CD4-positive, alpha-beta T cell treated with Interleukin-2 at 100 ng/mL for 4 hours (primary cell): Measurements from ENCODE around the gene ARHGAP6.

ENCODE experiments used
- DNase-seq: peaks from one replicate; pipeline ENCODE4 v3.0.0-alpha.2; 2020; ENCODE audit warnings: low spot score

The ARHGAP6 gene, protein sequence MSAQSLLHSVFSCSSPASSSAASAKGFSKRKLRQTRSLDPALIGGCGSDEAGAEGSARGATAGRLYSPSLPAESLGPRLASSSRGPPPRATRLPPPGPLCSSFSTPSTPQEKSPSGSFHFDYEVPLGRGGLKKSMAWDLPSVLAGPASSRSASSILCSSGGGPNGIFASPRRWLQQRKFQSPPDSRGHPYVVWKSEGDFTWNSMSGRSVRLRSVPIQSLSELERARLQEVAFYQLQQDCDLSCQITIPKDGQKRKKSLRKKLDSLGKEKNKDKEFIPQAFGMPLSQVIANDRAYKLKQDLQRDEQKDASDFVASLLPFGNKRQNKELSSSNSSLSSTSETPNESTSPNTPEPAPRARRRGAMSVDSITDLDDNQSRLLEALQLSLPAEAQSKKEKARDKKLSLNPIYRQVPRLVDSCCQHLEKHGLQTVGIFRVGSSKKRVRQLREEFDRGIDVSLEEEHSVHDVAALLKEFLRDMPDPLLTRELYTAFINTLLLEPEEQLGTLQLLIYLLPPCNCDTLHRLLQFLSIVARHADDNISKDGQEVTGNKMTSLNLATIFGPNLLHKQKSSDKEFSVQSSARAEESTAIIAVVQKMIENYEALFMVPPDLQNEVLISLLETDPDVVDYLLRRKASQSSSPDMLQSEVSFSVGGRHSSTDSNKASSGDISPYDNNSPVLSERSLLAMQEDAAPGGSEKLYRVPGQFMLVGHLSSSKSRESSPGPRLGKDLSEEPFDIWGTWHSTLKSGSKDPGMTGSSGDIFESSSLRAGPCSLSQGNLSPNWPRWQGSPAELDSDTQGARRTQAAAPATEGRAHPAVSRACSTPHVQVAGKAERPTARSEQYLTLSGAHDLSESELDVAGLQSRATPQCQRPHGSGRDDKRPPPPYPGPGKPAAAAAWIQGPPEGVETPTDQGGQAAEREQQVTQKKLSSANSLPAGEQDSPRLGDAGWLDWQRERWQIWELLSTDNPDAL (N-terminal part only)

DNA sequence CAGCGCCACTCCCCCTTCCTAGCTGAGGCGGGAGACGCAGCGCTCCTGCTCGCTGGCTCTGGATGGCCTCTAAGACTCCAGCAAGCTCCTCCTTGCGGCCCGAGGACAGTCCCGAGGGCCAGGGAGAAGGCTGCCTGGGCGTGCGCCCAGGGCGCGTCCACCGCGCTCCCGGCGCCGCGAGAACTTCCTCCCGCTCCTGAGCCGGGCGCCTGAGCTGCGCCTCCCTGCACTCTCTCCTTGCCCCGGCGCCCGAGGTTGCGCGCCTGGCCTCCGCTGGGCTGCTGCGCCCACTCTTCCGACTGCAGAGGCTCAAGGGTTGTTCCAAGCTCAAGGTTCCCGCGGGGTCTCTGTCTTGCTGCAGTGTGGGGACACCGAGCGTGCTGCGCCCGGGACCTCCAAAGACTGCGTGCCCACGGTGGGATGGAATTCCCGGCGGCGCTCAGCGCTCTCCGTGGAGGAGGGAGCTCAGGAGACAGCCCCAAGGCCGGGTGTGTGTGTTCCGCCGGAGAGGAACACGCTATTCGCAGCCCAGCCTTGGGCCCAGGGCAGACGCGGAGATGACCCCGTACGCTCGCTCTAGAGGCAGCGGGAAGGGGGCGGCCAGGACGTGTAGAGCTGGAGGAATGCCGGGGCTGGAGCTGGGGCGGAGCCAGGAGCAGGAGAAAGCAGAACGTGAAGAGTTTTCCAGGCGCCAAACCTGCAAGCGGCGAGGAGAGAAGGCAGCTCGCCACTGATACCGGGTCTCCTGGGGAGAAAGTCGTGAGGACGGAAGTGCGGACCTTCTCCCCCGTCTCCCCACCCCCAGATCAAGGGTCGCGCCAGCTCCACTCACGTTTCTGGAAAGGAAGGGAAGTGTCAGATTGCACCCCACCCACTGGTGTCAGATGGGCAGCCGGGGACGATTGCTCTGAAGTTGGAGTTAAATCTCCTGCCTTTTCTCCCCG is at the start of gene ARHGAP6:
Gene ARHGAP6 (minus strand): TSS at position 753 of the 944 bp plus-strand sequence. CDS start 1,092 bp downstream, outside the sequence.
- DNase-seq, result no peak

DNA sequence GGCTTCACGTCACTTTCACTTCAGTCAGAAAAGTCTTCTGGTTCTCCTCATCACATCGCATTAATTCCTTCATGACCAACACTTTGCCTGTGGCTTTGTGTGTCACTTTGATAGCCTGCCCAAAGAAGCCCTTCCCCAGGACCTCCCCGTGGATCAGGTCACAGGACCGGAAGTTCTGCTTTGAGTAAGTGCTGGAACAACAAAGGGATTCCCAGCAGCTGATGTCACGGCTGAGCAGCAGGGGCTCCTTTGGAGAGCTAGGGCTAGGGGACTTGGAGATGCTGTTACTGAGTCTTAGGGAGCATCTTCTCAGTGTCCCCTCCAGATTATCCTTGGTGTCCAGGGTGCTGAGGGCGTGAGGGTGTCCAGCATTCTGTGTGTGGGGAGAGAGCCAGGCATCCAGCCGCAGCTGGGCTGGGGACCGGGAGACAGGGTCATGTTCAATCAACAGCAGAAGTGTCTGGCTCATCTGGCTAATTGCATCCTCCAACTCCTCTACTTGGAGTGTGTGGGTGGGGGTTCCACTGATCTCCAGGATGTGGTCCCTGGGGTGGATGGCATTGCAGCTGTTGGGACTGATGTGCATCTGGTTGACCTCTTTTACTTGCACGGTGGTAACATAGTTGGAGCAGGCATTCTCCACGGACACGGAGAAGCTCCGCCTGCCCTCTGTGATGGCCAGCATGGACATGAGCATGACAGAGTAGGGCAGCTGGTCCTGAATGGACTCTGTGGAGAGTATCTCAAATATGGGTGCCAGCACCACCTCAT is 39.2 kb upstream of the ARHGAP6 start:
- no peak for DNase-seq

- DNase-seq, result no peak
Measured at GRCh38 chrX:11703855-11704254, 38.1 kb upstream of the ARHGAP6 start.

- DNase-seq, result no peak
Measured at GRCh38 chrX:11702965-11703631, 37.4 kb upstream of the ARHGAP6 start.

DNA sequence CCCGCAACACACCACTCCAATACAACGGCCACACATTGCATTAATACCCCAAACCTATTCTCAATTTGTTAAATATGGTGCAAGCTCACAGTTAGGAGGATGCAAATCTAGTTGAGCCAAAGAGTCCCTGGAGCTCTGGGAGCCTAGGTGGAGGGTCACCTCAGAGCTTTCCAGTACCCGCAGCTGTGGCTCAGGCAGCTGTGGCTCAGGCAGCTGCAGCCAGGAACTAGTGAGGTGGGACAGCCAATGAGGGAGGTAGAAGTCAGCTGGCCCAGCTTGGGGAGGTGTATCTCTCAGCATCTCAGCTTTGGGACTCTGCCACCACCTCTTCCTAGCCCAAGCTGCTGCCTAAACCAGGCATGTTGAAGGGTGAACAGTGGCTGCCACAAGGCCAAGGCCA is 36.7 kb upstream of the ARHGAP6 start:
- no peak for DNase-seq

- no peak for DNase-seq
Measured at GRCh38 chrX:11698702-11699101, 33.0 kb upstream of the ARHGAP6 start.

- DNase-seq, result no peak
Measured at GRCh38 chrX:11688201-11688600, 22.5 kb upstream of the ARHGAP6 start.

GRCh38 chrX:11687157-11687556 is 21.4 kb upstream of the ARHGAP6 start:
- no peak for DNase-seq

GRCh38 chrX:11683057-11683456 is 17.3 kb upstream of the ARHGAP6 start:
- DNase-seq, result no peak

- no peak for DNase-seq
Measured at GRCh38 chrX:11678158-11678557, 12.4 kb upstream of the ARHGAP6 start.

- no peak for DNase-seq
Measured at GRCh38 chrX:11672213-11672612, 6.5 kb upstream of the ARHGAP6 start.

GRCh38 chrX:11670316-11670715 is 4.6 kb upstream of the ARHGAP6 start:
- no peak for DNase-seq

DNA sequence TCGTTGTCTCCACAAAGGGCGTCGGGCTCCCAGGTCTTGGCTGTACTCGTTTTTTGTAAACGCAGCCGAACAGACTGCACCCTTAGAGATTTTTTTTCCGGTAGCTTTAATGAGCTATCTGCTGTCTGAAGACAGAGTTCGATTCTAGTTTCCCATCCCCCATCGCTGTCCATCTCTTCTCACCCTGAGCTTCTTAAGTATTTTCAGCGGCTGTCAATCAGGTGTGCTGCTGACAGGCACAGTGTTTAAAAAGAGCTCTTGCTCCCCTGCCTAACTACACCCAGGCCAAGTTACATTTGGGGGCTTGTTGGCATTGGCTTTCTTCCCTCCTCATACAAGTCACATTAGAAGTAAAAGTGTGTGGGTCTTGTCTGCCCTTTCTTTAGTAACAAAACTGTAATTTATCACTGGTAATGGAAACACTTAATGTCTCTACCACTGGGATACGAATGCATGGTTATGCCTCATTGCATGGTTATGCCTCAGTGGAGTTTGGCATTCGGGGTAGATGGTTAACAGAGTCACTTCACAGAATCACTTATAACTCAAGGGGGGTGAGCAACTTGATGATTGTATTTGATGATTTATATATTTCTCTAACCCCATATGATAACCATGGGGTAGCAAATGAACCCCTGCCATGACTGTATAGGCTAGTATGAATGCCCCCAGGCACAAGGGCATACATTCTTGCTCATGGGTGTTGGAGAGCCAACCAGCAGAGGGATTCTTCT is 1.4 kb upstream of the ARHGAP6 start:
- DNase-seq, result no peak

DNA sequence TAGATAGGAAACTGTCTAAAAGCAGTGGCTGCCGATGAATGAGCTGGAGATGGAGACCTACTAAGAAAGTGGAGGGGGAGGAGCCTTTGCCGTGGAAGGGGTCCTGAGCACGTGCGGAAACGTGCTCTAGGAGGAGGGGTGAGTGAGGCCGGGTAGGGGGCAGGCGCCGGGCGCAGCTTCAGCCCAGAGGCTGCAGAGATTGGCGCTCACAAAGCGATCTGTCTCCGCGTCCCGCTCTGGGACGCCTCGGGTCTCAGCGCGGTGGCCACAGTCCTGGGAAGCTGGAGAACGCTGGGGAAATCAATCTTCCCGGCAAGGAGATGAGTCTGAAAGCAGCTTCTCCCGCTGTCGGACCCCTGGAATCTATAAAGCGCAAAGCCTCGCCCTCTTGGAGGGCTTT is 444 bp upstream of the ARHGAP6 start:
- DNase-seq, result no peak

DNA sequence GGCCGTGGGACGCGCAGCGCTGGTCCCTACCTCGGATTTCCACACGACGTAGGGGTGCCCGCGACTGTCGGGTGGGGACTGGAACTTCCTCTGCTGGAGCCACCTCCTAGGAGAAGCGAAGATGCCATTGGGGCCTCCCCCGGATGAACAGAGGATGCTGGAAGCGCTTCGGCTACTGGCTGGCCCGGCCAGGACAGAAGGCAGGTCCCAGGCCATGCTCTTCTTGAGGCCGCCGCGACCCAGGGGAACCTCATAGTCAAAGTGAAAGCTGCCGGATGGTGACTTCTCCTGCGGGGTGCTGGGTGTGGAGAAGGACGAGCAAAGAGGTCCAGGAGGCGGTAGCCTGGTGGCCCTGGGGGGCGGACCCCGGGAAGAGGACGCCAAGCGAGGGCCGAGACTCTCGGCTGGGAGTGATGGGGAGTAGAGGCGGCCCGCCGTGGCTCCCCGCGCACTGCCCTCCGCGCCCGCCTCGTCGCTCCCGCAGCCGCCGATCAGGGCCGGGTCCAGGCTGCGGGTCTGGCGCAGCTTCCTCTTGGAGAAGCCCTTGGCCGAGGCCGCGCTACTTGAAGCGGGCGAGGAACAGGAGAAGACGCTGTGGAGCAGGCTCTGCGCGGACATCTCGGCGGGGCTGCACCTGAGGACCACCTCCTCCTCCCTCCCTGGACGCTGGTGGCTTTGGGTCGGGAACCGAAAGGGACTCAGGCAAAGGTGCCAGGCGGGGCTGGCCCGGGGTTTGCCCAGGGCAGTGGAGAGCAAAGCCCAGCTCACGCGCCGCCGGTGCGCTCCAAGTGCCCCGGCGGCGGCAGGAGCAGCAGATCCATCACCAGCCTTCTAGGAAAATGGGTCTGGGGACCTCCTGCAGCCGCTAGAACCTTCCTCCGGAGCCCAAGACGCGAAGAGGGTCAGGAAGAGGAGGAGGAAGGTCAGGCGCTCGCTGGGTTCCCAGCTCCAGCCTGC is 1.2 kb downstream of the ARHGAP6 start:
- DNase-seq, result no peak

GRCh38 chrX:11663875-11664210 is 1.9 kb downstream of the ARHGAP6 start:
- no peak for DNase-seq

DNA sequence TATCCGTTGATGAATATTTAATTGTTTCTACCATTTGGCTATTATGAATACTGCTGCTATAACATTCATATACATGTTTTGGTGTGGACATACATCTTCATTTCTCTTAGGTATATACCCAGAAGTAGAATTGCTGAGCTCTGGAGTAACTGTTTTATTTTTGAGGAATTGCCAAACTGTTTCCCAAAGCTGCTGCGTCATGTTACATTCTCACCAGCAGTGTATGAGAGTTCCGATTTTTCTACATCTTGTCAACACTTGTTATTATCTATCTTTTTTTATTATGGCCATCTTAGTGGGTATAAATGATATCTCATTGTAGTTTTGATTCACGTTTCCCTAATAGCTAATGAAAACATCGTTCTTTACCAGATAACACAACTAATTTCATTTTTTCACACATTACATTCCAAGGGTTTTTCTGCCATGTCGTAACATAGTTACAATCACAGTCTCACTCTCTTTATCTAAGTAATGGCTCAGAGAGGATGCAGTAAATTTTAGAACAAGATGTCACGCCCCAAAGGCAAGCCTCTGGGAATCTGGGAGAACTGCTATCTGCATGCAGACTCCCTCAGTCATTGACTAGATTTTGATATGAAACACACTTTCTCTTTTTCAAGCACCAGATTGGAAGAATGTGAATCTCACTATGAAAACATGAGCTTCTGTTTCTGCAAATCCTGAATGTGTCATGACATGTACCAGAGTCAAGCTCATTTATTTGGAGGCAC is 10.3 kb downstream of the ARHGAP6 start:
- no peak for DNase-seq
